GM12892 (cell line): ENCODE data around the gene DDR1.

Experiments
- POLR2A ChIP-seq: IDR thresholded peaks from 2 replicates; pipeline ENCODE4 v1.6.1; 2011; ENCODE audit warnings: low read depth, low read length, control low read depth
- POLR2AphosphoS5 ChIP-seq: IDR thresholded peaks from 2 replicates; pipeline ENCODE4 v1.6.1; 2011; ENCODE audit warnings: low read depth, low read length, control low read depth

DNA sequence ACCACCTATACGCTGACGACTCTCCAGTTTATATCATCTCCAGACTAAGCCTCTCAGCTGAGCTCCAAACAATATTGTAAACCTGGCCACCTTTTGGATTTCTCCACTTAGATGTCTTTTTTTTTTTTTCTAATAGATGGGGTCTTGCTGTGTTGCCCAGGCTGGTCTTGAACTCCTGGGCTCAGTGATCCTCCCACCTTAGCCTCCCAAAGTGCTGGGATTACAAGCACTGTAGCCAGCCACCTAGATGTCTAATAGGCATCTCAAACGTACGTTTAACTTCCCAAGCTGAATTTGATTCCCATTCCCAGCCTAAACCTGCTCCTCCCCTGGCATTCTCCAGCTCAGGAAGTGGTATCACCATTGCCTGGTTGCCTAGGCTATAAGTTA is 5.2 kb downstream of the DDR1 start:
- TF ChIP-seq POLR2AphosphoS5 (no peak), POLR2A (no peak)
